ENCODE measurements around the gene PHACTR3. TPM values are rescaled to one million over a fixed set of nuclear protein-coding genes. Genes with fewer than 3 reads are reported as not detected.

The PHACTR3 gene
- total and polyA plus RNA-seq, 2 donors (not counting 3 experiments of a cell fraction or from before 2014, with no cell fraction given) = not detected

DNA sequence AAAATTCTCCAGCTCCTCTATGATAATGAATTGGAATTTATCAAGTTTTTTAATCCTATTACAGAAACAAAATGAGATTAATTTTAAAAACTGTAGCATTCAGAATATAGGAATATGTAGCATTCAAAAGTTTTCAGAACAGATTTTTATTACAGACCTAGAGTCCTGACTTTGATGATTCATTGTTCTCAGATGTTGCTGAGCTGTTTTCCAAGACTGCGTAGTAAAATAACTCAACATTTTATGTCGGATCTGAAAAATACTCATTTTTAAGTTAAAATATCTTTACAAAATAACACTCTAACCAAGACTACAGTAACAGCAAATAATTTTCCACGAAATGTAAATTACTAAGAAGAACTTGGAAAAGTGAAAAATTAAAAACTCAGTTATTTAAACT is 262.0 kb downstream of the PHACTR3 start:
- no peaks in the 10 kb centered on the region for H3K9me1 ChIP-seq (replicated peaks; ENCODE audit: control insufficient read depth, extremely low read depth, insufficient read depth, low read length)
- no peak for FAIRE-seq
- H3K9me3 ChIP-seq (replicated peaks; ENCODE audit: control insufficient read depth, insufficient read depth, low read length) = no peaks in the 10 kb centered on the region
- no peak overlapping the region for H3K27ac ChIP-seq (ENCODE audit: insufficient read depth, low read depth, low read length)
- no peak overlapping the region for H3K4me3 ChIP-seq (replicated peaks in 1 of 3; ENCODE audit: insufficient read depth in 1 of 3, low read depth in 1 of 3, low read length in 3 of 3)
- CTCF ChIA-PET = interaction anchor here (1.4 kb wide), 1 partner anchor 16 kb away, joined by 5 read pairs; no protein-coding TSS in a partner anchor
- no peak for DNase-seq (ENCODE audit: low read depth, low spot score)
- no peaks in the 10 kb centered on the region for H3K36me3 ChIP-seq (ENCODE audit: control insufficient read depth in 2 of 2, extremely low read depth in 1 of 2, insufficient read depth in 2 of 2, low read length in 2 of 2)
- POLR2A ChIA-PET = no interaction called here
- H3K4me2 ChIP-seq (ENCODE audit: insufficient read depth, low read length) = no peak overlapping the region
- no peak overlapping the region for H2AFZ ChIP-seq (ENCODE audit: low read depth, low read length)
- no peak overlapping the region for H3K9ac ChIP-seq (replicated peaks; ENCODE audit: extremely low read depth, insufficient read depth, low read length)
- H3K27me3 ChIP-seq (ENCODE audit: control insufficient read depth in 2 of 2, insufficient read depth in 2 of 2, low read length in 2 of 2) = no peaks in the 10 kb centered on the region
- no TSS peak for BruUV-seq (replicated peaks)
- no peaks in the 10 kb centered on the region for H3K4me1 ChIP-seq (ENCODE audit: control insufficient read depth, extremely low read depth, insufficient read depth, low read length)
- no peaks in the 10 kb centered on the region for H3K79me2 ChIP-seq (ENCODE audit: control insufficient read depth, insufficient read depth, low read length)
- dilution Hi-C loops (cut with MboI; ENCODE audit: extremely low pct_ligation_motif_present, low sequenced_read_pairs) (no loop called here), intact Hi-C loops (cut with micrococcal nuclease) (no loop called here)
- no peaks in the 10 kb centered on the region for H4K20me1 ChIP-seq (replicated peaks; ENCODE audit: control insufficient read depth, extremely low read depth, insufficient read depth, low read length)
- TF ChIP-seq MYC (IDR thresholded peaks at IDR 0.05; ENCODE audit: low read depth, low read length) = no peak
- TF ChIP-seq EZH2 (IDR thresholded peaks at IDR 0.05; ENCODE audit: borderline replicate concordance, low read depth, low read length, severe bottlenecking) = no peak
- no peak for TF ChIP-seq JUN (IDR thresholded peaks at IDR 0.05; ENCODE audit: borderline replicate concordance, insufficient read depth, insufficient read length, low read depth)
- TF ChIP-seq POLR2AphosphoS5 (IDR thresholded peaks at IDR 0.05; ENCODE audit: insufficient read depth, low read depth, low read length) = no peak
- no peak for TF ChIP-seq MAX (IDR thresholded peaks at IDR 0.05; ENCODE audit: insufficient read depth, insufficient read length)
- no peak for TF ChIP-seq GATA2 (IDR thresholded peaks at IDR 0.05; ENCODE audit: insufficient read depth, insufficient read length, low read depth, low read length)
- no peak for TF ChIP-seq FOS (IDR thresholded peaks at IDR 0.05; ENCODE audit: borderline replicate concordance, insufficient read depth, low read length)
- no peak for TF ChIP-seq POLR2A (IDR thresholded peaks at IDR 0.05; ENCODE audit: low read depth, low read length)
- TF ChIP-seq, protein P1, sequence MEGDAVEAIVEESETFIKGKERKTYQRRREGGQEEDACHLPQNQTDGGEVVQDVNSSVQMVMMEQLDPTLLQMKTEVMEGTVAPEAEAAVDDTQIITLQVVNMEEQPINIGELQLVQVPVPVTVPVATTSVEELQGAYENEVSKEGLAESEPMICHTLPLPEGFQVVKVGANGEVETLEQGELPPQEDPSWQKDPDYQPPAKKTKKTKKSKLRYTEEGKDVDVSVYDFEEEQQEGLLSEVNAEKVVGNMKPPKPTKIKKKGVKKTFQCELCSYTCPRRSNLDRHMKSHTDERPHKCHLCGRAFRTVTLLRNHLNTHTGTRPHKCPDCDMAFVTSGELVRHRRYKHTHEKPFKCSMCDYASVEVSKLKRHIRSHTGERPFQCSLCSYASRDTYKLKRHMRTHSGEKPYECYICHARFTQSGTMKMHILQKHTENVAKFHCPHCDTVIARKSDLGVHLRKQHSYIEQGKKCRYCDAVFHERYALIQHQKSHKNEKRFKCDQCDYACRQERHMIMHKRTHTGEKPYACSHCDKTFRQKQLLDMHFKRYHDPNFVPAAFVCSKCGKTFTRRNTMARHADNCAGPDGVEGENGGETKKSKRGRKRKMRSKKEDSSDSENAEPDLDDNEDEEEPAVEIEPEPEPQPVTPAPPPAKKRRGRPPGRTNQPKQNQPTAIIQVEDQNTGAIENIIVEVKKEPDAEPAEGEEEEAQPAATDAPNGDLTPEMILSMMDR (IDR thresholded peaks at IDR 0.05; ENCODE audit: extremely low read depth in 1 of 2, insufficient read depth in 1 of 2, low read depth in 1 of 2, low read length in 2 of 2) = no peak
